GM12892 (cell line): ENCODE data around the gene SS18L1. TPM values are rescaled to one million over a fixed set of nuclear protein-coding genes. Genes with fewer than 3 reads are reported as not detected.

Experiments
- DNase-seq: peaks from one replicate; pipeline ENCODE4 v3.0.0; 2011; ENCODE audit not compliant: insufficient read length
- FAIRE-seq: peaks from 2 replicates; lab custom pipeline; 2011; peaks lifted over from hg19 to GRCh38; lab: Jason Lieb, UNC
- POLR2A ChIP-seq: IDR thresholded peaks from 2 replicates; pipeline ENCODE4 v1.6.1; 2011; ENCODE audit warnings: low read depth, low read length, control low read depth
- POLR2AphosphoS5 ChIP-seq: IDR thresholded peaks from 2 replicates; pipeline ENCODE4 v1.6.1; 2011; ENCODE audit warnings: low read depth, low read length, control low read depth
- TAF1 ChIP-seq: IDR thresholded peaks from 2 replicates; pipeline ENCODE4 v1.6.1; 2011; ENCODE audit warnings: low read depth, mild to moderate bottlenecking, control low read depth, low read length, borderline replicate concordance
- polyA plus RNA-seq: library from polyadenylated mRNA; unstranded; fragments of >200 nt; gene quantifications from one replicate; pipeline ENCODE4 v1.2.1, GENCODE V29; 2012; ENCODE audit warnings: missing spikeins, inconsistent platforms; ENCODE audit not compliant: missing spikeins

SS18L1 gene, protein sequence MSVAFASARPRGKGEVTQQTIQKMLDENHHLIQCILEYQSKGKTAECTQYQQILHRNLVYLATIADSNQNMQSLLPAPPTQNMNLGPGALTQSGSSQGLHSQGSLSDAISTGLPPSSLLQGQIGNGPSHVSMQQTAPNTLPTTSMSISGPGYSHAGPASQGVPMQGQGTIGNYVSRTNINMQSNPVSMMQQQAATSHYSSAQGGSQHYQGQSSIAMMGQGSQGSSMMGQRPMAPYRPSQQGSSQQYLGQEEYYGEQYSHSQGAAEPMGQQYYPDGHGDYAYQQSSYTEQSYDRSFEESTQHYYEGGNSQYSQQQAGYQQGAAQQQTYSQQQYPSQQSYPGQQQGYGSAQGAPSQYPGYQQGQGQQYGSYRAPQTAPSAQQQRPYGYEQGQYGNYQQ
- polyA plus RNA-seq: 8.2 TPM

DNA sequence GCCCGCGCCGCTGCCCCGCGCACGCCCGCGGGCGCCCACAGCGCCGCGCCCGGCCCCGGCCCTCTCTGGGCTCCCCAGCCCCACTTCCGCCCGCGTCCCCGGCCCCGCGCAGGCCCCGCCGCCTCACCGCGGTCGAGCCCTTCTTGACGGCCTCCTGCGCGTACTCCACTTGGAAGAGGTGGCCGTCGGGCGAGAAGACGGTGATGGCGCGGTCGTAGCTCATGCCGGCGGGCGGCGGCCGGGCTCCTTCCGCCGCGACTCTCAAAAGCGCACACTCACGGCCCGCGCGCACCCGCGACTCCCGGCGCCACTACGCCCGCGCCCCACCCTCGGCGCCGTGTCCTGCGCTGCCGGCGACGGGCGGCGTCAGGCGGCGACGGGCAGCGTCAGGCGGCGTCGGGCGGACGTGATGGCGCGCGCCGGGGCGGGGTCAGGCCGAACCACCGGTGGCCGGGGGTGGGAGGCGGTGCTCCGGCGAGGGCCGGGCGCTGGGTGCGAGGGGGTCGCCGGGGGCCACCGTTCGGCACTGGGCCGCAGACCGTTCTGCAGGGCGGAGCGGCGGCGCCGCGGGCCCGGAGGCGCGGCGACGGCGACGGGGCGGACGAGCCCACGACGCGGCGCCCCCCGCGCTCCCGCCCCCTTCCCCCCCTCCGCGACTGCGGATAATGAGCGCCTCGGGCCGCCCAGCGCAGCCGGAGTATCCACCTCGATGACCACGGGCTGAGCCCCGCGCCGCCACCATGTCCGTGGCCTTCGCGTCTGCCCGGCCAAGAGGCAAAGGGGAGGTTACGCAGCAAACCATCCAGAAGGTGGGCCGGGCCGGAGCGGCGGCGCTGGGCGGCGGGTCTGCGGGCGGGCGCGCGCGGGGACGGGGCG lies at the start of gene SS18L1, which contains the start of gene PSMA7:
TSS of gene SS18L1 (plus strand) at position 689 of the 876 bp plus-strand sequence. CDS start at position 741, 52 bp downstream.
TSS of gene PSMA7 (minus strand) at position 314 of the 876 bp plus-strand sequence. CDS start at position 223, 91 bp downstream.
- peak; percentile 90 for DNase-seq
- peak; percentile 90 for FAIRE-seq
- peak; percentile 75; the same call in 1 of the 2 replicates for TF ChIP-seq POLR2A
- TF ChIP-seq TAF1: peak; percentile 65
- TF ChIP-seq POLR2AphosphoS5: peak; percentile 37; the same call in 1 of the 2 replicates

- TF ChIP-seq TAF1 (no peak), POLR2AphosphoS5 (no peak), POLR2A (no peak)
- FAIRE-seq: no peak
- no peak for DNase-seq
These were observed 46.9 kb upstream of the SS18L1 start for GRCh38 chr20:62096421-62097380.

GRCh38 chr20:62097881-62098407 lies 45.6 kb upstream of the SS18L1 start:
- TF ChIP-seq TAF1 (no peak), POLR2AphosphoS5 (no peak), POLR2A (no peak)
- FAIRE-seq: no peak
- DNase-seq: no peak

GRCh38 chr20:62101078-62101477 lies 42.5 kb upstream of the SS18L1 start:
- DNase-seq (no peak), FAIRE-seq (no peak)
- TF ChIP-seq POLR2A (no peak), POLR2AphosphoS5 (no peak), TAF1 (no peak)

DNA sequence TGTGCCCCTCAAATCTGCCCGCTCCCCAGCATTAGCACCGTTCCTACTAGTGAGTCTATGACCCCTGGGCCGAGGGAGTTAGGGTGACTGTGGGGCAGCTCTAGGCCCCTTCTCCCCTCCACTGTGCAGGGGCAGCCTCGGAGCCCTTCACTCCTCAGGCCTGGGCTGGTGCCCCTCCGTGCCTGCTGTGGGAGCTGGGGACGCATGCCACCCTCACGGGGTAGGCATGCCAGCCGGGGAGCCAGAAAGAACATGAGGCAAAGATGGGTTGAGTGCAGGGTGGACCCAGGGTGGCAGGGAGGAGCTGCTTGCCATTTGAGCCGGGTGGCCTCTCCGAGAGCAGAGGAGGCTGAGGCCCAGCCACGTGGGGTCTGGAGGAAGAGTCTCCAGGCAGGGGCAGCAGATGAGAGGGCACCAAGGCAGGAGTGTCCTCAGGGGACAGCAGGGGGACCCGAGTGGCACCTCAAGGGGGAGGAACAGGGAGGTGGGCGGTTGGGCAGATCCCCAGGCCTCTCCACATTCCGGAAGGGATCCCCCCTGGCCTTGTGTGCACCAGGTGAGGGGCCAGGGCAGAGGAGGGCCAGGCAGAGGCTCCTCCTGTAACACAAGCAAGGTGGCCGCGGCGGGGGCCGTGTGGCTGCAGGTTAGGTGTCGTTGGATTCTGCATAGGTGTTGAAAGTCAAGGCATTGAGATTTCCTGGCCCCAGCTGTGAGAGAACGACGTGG lies 39.9 kb upstream of the SS18L1 start:
- FAIRE-seq (no peak), DNase-seq (no peak)
- TF ChIP-seq TAF1 (no peak), POLR2A (no peak), POLR2AphosphoS5 (no peak)

- no peak for TF ChIP-seq POLR2AphosphoS5
- TF ChIP-seq TAF1: no peak
- no peak for TF ChIP-seq POLR2A
- DNase-seq (no peak), FAIRE-seq (no peak)
These were observed 39.3 kb upstream of the SS18L1 start for GRCh38 chr20:62104234-62104789.

DNA sequence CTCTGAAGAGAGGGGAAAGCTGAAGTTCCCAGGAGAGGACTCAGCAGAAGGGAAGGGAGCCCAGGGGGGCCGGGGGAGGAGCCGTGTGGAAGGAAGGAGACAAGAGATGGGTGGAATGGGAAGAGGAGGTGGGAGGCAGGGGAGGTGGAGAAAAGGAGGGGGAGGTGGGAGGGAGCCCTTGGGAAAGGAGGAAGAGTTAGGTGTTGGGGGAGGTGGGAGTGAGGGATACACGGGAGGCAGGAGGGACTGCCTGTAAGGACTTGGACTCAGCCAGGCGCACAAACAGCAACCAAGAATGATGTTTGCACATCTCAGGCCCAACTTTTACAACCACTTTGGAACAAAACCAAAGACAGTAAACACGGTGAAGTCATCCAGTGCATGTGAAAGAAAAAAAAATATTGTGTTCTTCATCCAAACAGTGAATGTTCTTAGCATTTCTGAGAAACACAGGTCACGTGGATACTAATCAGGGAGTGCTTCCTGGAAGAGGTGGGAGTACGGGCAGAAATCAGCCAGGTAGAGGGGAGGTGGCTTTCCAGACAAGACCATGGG lies 38.7 kb upstream of the SS18L1 start:
- FAIRE-seq (no peak), DNase-seq (no peak)
- TF ChIP-seq POLR2AphosphoS5: no peak
- no peak for TF ChIP-seq POLR2A
- TF ChIP-seq TAF1: no peak

DNA sequence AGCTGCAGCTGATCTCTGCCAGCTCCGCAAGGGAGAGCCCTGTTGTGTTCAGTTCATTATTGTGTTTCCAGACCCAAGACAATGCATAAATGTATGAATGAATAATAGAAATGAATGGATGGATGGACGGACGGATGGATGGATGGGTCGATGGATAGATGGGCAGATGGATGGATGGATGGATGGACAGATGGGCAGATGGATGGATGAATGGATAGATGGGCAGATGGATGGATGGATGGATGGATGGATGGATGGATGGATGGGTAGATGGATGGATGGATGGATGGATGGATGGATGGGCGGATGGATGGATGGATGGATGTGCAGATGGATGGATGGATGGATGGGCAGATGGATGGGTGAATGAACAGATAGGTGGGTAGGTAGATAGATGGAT lies 38.0 kb upstream of the SS18L1 start:
- no peak for FAIRE-seq
- no peak for DNase-seq
- TF ChIP-seq POLR2AphosphoS5 (no peak), POLR2A (no peak), TAF1 (no peak)

- DNase-seq (no peak), FAIRE-seq (no peak)
- no peak for TF ChIP-seq POLR2A
- no peak for TF ChIP-seq TAF1
- no peak for TF ChIP-seq POLR2AphosphoS5
These were observed 32.4 kb upstream of the SS18L1 start for GRCh38 chr20:62111148-62111547.

GRCh38 chr20:62112368-62112767 lies 31.2 kb upstream of the SS18L1 start:
- no peak for TF ChIP-seq POLR2A
- TF ChIP-seq TAF1: no peak
- no peak for TF ChIP-seq POLR2AphosphoS5
- DNase-seq (no peak), FAIRE-seq (no peak)
